ENCODE results near the gene LZTS2. TPM values are rescaled to one million over a fixed set of nuclear protein-coding genes. Genes with fewer than 3 reads are reported as not detected.

LZTS2 gene
- total RNA-seq, 2 experiments from 2014 or later: 14.5 to 15.5 TPM

GRCh38 chr10:101040851-101041250, 41.2 kb downstream of the LZTS2 start:
- intact Hi-C loops (cut with micrococcal nuclease): no loop called here
- H3K4me1 Mint-ChIP-seq (ENCODE audit: low read depth): peaks cover 21% of the 10 kb centered on the region
- ATAC-seq (no peak), DNase-seq (no peak)
- no peak overlapping the region for H3K27ac Mint-ChIP-seq
- ChIA-PET CTCF (interaction anchor here (0.8 to 20.4 kb wide), 10 partner anchors 8 to 317 kb away, joined by 3 to 655 read pairs (median 20); partner anchors contain the start of genes KAZALD1, PDZD7 and SFXN3), POLR2A (interaction anchor here (2.9 to 4.3 kb wide), 2 partner anchors 10 to 22 kb away, joined by 19 to 30 read pairs; partner anchors contain the start of genes KAZALD1, PDZD7 and SFXN3)
- H3K36me3 Mint-ChIP-seq (ENCODE audit: low read depth): peaks cover 6% of the 10 kb centered on the region
- no peaks in the 10 kb centered on the region for H3K9me3 Mint-ChIP-seq
- TF ChIP-seq CTCF (IDR thresholded peaks at IDR 0.05): no peak
- H3K27me3 Mint-ChIP-seq: no peaks in the 10 kb centered on the region
- H3K4me3 Mint-ChIP-seq: no peak overlapping the region

GRCh38 chr10:101041252-101041761, 41.7 kb downstream of the LZTS2 start:
- POLR2A ChIA-PET: interaction anchor here (2.9 to 4.3 kb wide), 2 partner anchors 10 to 21 kb away, joined by 19 to 30 read pairs; partner anchors contain the start of genes KAZALD1, PDZD7 and SFXN3
- Mint-ChIP-seq H3K4me3 (no peak overlapping the region), H3K27me3 (peaks cover 2% of the 10 kb centered on the region), H3K9me3 (no peaks in the 10 kb centered on the region), H3K36me3 (ENCODE audit: low read depth) (peaks cover 6% of the 10 kb centered on the region), H3K27ac (no peak overlapping the region), H3K4me1 (ENCODE audit: low read depth) (peaks cover 21% of the 10 kb centered on the region)
- CTCF ChIA-PET: interaction anchor here (0.6 to 20.4 kb wide), 15 partner anchors 9 to 331 kb away, joined by 3 to 655 read pairs (median 4); partner anchors contain the start of genes KAZALD1, PDZD7 and SFXN3
- TF ChIP-seq CTCF (IDR thresholded peaks at IDR 0.05): peak; percentile 84
- peak; percentile 85 for ATAC-seq
- peak; percentile 85 for DNase-seq
- intact Hi-C loops (cut with micrococcal nuclease): no loop called here

- CTCF ChIA-PET: interaction anchor here (1.2 to 20.4 kb wide), 12 partner anchors 10 to 171 kb away, joined by 3 to 655 read pairs (median 10); partner anchors contain the start of genes KAZALD1, PDZD7 and SFXN3
- POLR2A ChIA-PET: interaction anchor here (0.9 to 4.3 kb wide), 6 partner anchors 11 to 25 kb away, joined by 3 to 30 read pairs (median 6); partner anchors contain the start of genes KAZALD1, PDZD7 and SFXN3
- H3K9me3 Mint-ChIP-seq: no peaks in the 10 kb centered on the region
Measured at GRCh38 chr10:101042118-101042517, 42.5 kb downstream of the LZTS2 start.

GRCh38 chr10:101042667-101043362, 43.2 kb downstream of the LZTS2 start:
- CTCF ChIA-PET: interaction anchor here (0.5 to 20.4 kb wide), 18 partner anchors 9 to 175 kb away, joined by 3 to 655 read pairs (median 4); partner anchors contain the start of genes KAZALD1, PDZD7 and SFXN3
- peak overlapping the region; percentile 80 for H3K4me3 Mint-ChIP-seq
- ATAC-seq (peak; percentile 96), DNase-seq (peak; percentile 98)
- H3K9me3 Mint-ChIP-seq: no peaks in the 10 kb centered on the region
- POLR2A ChIA-PET: interaction anchor here (0.9 to 4.3 kb wide), 11 partner anchors 8 to 52 kb away, joined by 3 to 30 read pairs (median 4); partner anchors contain the start of genes KAZALD1, LZTS2, PDZD7 and SFXN3
- peaks cover 21% of the 10 kb centered on the region for H3K4me1 Mint-ChIP-seq (ENCODE audit: low read depth)
- H3K36me3 Mint-ChIP-seq (ENCODE audit: low read depth): peaks cover 6% of the 10 kb centered on the region
- intact Hi-C loops (cut with micrococcal nuclease): no loop called here
- no peak for TF ChIP-seq CTCF (IDR thresholded peaks at IDR 0.05)
- H3K27me3 Mint-ChIP-seq: peaks cover 17% of the 10 kb centered on the region
- peak overlapping the region; percentile 81 for H3K27ac Mint-ChIP-seq

More at GRCh38 chr10:101042118-101042517, 42.5 kb downstream of the LZTS2 start:
- intact Hi-C loops (cut with micrococcal nuclease): no loop called here
- peaks cover 6% of the 10 kb centered on the region for H3K36me3 Mint-ChIP-seq (ENCODE audit: low read depth)
- H3K27ac Mint-ChIP-seq: no peak overlapping the region
- DNase-seq: no peak
- ATAC-seq: no peak
- peaks cover 10% of the 10 kb centered on the region for H3K27me3 Mint-ChIP-seq
- H3K4me1 Mint-ChIP-seq (ENCODE audit: low read depth): peaks cover 21% of the 10 kb centered on the region
- no peak for TF ChIP-seq CTCF (IDR thresholded peaks at IDR 0.05)
- peak overlapping the region; percentile 80 for H3K4me3 Mint-ChIP-seq
